Neural cell (in vitro differentiated cells): ENCODE data around the gene MRPL28.

Experiments
- EP300 ChIP-seq: fragments of 450-650 bp; conservative IDR thresholded peaks from 2 replicates; pipeline ENCODE4 v1.6.1; 2014; ENCODE audit warnings: antibody characterized with exemption, mild to moderate bottlenecking, moderate library complexity; ENCODE audit not compliant: poor library complexity, severe bottlenecking
- EZH2 ChIP-seq: fragments of 200-600, 300-800 bp; shearing (Covaris generic), sonication (generic); IDR thresholded peaks from 2 replicates; pipeline ENCODE4 v1.6.1; 2014; ENCODE audit warnings: antibody characterized with exemption, low read length, borderline replicate concordance, mild to moderate bottlenecking; ENCODE audit not compliant: insufficient read depth, poor library complexity, severe bottlenecking
- MXI1 ChIP-seq: fragments of 450-650 bp; conservative IDR thresholded peaks from 2 replicates; pipeline ENCODE4 v1.6.1; 2014; ENCODE audit warnings: antibody characterized with exemption, mild to moderate bottlenecking; ENCODE audit not compliant: poor library complexity, severe bottlenecking
- POLR2AphosphoS5 ChIP-seq: IDR thresholded peaks from 2 replicates; pipeline ENCODE4 v1.6.1; 2012
- RAD21 ChIP-seq: fragments of 450-650 bp; conservative IDR thresholded peaks from 2 replicates; pipeline ENCODE4 v1.6.1; 2014; ENCODE audit warnings: antibody characterized with exemption, mild to moderate bottlenecking, moderate library complexity
- TF ChIP-seq, protein P1 (sequence below): fragments of 450-650 bp; IDR thresholded peaks from 2 replicates; pipeline ENCODE4 v1.5.1; 2014; ENCODE audit warnings: antibody characterized with exemption, mild to moderate bottlenecking, moderate library complexity; ENCODE audit not compliant: poor library complexity, severe bottlenecking
- TF ChIP-seq, protein P2 (sequence below): IDR thresholded peaks from 2 replicates; pipeline ENCODE4 v1.6.1; 2012; ENCODE audit warnings: borderline replicate concordance

DNA sequence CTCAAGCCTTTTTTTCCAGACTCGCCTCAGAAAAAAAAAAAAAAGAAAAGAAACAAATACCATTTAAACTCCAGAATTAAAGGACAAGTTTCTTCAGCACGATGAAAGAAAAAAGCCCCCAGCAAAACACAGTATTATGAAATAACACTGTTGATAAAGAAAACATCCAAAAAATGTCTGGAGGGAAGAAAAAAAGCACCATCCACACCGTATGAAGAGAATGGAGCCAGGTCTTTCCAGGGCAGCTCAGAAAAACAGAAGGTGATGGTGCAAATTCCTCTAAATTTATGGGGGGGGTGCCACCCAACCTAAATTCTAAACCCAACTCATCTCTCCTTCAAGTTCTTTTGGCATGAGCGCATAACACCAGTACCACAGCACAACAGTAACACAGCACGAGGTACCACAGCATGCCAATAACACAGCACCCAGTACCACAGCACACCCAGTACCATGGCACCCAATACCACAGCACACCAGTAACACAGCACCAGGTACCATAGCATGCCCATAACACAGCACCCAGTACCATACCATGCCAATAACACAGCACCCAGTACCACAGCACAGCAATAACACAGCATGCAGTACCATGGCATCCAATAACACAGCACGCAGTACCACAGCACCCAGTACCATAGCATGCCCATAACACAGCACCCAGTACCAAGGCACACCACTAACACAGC is 36.8 kb downstream of the MRPL28 start:
- TF ChIP-seq, protein P1, sequence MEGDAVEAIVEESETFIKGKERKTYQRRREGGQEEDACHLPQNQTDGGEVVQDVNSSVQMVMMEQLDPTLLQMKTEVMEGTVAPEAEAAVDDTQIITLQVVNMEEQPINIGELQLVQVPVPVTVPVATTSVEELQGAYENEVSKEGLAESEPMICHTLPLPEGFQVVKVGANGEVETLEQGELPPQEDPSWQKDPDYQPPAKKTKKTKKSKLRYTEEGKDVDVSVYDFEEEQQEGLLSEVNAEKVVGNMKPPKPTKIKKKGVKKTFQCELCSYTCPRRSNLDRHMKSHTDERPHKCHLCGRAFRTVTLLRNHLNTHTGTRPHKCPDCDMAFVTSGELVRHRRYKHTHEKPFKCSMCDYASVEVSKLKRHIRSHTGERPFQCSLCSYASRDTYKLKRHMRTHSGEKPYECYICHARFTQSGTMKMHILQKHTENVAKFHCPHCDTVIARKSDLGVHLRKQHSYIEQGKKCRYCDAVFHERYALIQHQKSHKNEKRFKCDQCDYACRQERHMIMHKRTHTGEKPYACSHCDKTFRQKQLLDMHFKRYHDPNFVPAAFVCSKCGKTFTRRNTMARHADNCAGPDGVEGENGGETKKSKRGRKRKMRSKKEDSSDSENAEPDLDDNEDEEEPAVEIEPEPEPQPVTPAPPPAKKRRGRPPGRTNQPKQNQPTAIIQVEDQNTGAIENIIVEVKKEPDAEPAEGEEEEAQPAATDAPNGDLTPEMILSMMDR = no peak
- no peak for TF ChIP-seq MXI1
- TF ChIP-seq RAD21 = no peak
- no peak for TF ChIP-seq EP300
- TF ChIP-seq, protein P2, sequence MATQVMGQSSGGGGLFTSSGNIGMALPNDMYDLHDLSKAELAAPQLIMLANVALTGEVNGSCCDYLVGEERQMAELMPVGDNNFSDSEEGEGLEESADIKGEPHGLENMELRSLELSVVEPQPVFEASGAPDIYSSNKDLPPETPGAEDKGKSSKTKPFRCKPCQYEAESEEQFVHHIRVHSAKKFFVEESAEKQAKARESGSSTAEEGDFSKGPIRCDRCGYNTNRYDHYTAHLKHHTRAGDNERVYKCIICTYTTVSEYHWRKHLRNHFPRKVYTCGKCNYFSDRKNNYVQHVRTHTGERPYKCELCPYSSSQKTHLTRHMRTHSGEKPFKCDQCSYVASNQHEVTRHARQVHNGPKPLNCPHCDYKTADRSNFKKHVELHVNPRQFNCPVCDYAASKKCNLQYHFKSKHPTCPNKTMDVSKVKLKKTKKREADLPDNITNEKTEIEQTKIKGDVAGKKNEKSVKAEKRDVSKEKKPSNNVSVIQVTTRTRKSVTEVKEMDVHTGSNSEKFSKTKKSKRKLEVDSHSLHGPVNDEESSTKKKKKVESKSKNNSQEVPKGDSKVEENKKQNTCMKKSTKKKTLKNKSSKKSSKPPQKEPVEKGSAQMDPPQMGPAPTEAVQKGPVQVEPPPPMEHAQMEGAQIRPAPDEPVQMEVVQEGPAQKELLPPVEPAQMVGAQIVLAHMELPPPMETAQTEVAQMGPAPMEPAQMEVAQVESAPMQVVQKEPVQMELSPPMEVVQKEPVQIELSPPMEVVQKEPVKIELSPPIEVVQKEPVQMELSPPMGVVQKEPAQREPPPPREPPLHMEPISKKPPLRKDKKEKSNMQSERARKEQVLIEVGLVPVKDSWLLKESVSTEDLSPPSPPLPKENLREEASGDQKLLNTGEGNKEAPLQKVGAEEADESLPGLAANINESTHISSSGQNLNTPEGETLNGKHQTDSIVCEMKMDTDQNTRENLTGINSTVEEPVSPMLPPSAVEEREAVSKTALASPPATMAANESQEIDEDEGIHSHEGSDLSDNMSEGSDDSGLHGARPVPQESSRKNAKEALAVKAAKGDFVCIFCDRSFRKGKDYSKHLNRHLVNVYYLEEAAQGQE = no peak
- TF ChIP-seq EZH2 = no peak
- TF ChIP-seq POLR2AphosphoS5 = no peak
